Measurements from ENCODE around the gene FSIP1.

DNA sequence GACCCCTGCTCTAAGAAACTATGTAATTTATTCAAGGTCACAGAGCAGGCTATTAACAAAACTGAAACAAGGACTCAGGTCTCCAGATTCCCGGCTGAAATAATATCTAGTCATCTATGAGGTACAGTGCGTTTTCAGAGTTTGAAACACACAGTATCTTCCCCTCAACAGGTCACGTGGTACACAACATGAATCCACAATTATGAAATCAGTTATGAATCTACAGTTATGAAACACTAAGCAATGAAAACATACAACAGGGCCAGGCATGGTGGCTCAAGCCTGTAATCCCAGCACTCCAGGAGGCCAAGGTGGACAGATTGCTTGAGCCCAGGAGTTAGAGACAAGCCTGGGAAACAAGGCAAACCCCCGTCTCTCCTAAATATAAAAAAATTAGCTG is 72.7 kb downstream of the FSIP1 start:
- TF ChIP-seq GATA2 (CRISPR knock-in tag; IDR thresholded peaks at IDR 0.05) (no peak), HDAC1 (IDR thresholded peaks at IDR 0.05) (no peak), HDAC8 (tag; IDR thresholded peaks at IDR 0.05) (no peak), GTF2F1 (IDR thresholded peaks at IDR 0.05; ENCODE audit: low read depth, low read length) (no peak), TCF3 (CRISPR knock-in tag; IDR thresholded peaks at IDR 0.05) (no peak), ETV5 (CRISPR knock-in tag; IDR thresholded peaks at IDR 0.05; ENCODE audit: low read depth) (no peak), ZNF184 (CRISPR knock-in tag; IDR thresholded peaks at IDR 0.05) (no peak), CEBPB (tag; IDR thresholded peaks at IDR 0.05) (no peak), POU5F1 (IDR thresholded peaks at IDR 0.05; ENCODE audit: borderline replicate concordance, low read depth, low read length, partially characterized antibody) (no peak)

Data from K562 (cell line).